ENCODE measurements around the gene PGP. TPM values are rescaled to one million over a fixed set of nuclear protein-coding genes. Genes with fewer than 3 reads are reported as not detected.

PGP gene
- total RNA-seq, 1 experiment from 2014 or later = 32.6 TPM

GRCh38 chr16:2178321-2179106 lies 36.1 kb downstream of the PGP start:
- peaks cover 8 to 17% of the 10 kb centered on the region in 2 experiments; a peak in 2 of 4 replicates for H3K36me3 ChIP-seq (ENCODE audit: control insufficient read depth in 1 of 2, insufficient read depth in 2 of 2, low read length in 2 of 2)
- H3K4me1 ChIP-seq (ENCODE audit: control insufficient read depth in 1 of 2, insufficient read depth in 2 of 2, low read length in 2 of 2) = peaks cover 0 to 5% of the 10 kb centered on the region in 2 experiments; a peak in 1 of 4 replicates
- H3K27me3 ChIP-seq (ENCODE audit: insufficient read depth, low read length) = no peaks in the 10 kb centered on the region
- no TSS peak for BruUV-seq (replicated peaks)
- no peak for DNase-seq (ENCODE audit: low read depth, low spot score)
- H3K4me3 ChIP-seq (replicated peaks in 1 of 2; ENCODE audit: low read depth in 1 of 2, low read length in 2 of 2) = no peak overlapping the region
- POLR2A ChIA-PET = interaction anchor here (1.4 kb wide), 1 partner anchor 23 kb away, joined by 6 read pairs; the partner anchor contains the start of gene TRAF7
- peak; percentile 81 for ATAC-seq
- intact Hi-C loops (cut with micrococcal nuclease) = no loop called here
- no peaks in the 10 kb centered on the region for H4K20me1 ChIP-seq (ENCODE audit: insufficient read depth)
- CTCF ChIA-PET = no interaction called here
- no peak overlapping the region for H2AFZ ChIP-seq (ENCODE audit: low read depth, low read length, poor library complexity, severe bottlenecking)
- H3K9me2 ChIP-seq (ENCODE audit: insufficient read depth) = no peaks in the 10 kb centered on the region
- no peak overlapping the region for H3K4me2 ChIP-seq (ENCODE audit: low read length)
- TF ChIP-seq CEBPB (IDR thresholded peaks at IDR 0.05; ENCODE audit: low read depth) = no peak
- TF ChIP-seq POLR2A (IDR thresholded peaks at IDR 0.05; ENCODE audit: borderline replicate concordance, extremely low read depth, insufficient read depth, insufficient read length) = no peak
- TF ChIP-seq REST (IDR thresholded peaks at IDR 0.05; ENCODE audit: low read depth) = no peak
- peak; percentile 45; the same call in 1 of the 2 replicates for TF ChIP-seq POLR2AphosphoS5 (IDR thresholded peaks at IDR 0.05; ENCODE audit: low read depth, low read length)
- no peak for TF ChIP-seq RAD21 (IDR thresholded peaks at IDR 0.05; ENCODE audit: low read depth)
- TF ChIP-seq ZBTB33 (IDR thresholded peaks at IDR 0.05; ENCODE audit: extremely low read depth, insufficient replicate concordance, low read length) = no peak
- TF ChIP-seq FOSL1 (IDR thresholded peaks at IDR 0.05; ENCODE audit: low read depth) = no peak
- TF ChIP-seq EZH2phosphoT487 (IDR thresholded peaks at IDR 0.05; ENCODE audit: borderline replicate concordance) = no peak
- TF ChIP-seq EGR1 (IDR thresholded peaks at IDR 0.05; ENCODE audit: low read depth) = peak; percentile 45; the same call in 1 of the 2 replicates
- no peak for TF ChIP-seq SRF (IDR thresholded peaks at IDR 0.05; ENCODE audit: low read depth)
- no peak for TF ChIP-seq TCF7L2 (IDR thresholded peaks at IDR 0.05; ENCODE audit: borderline replicate concordance, extremely low read depth, insufficient read depth, insufficient read length)
- no peak for TF ChIP-seq ELF1 (IDR thresholded peaks at IDR 0.05; ENCODE audit: borderline replicate concordance, low read depth)
- TF ChIP-seq ZFX (IDR thresholded peaks at IDR 0.05) = no peak
- TF ChIP-seq ZNF274 (IDR thresholded peaks at IDR 0.05; ENCODE audit: low read depth, low read length) = no peak
- TF ChIP-seq SP1 (IDR thresholded peaks at IDR 0.05; ENCODE audit: low read depth) = no peak
- no peaks in the 10 kb centered on the region for H3K9me3 ChIP-seq (ENCODE audit: control insufficient read depth in 1 of 2, insufficient read depth in 1 of 2, low read depth in 1 of 2, low read length in 2 of 2)
- peak overlapping the region; percentile 35; the same call in 1 of the 2 replicates for H3K27ac ChIP-seq (ENCODE audit: low read depth, low read length)
- RAD21 ChIA-PET (ENCODE audit: low non-redundant PET in 1 of 2, low total read pairs in 2 of 2, uncharacterized antibody in 2 of 2, unreplicated experiment in 2 of 2) = no interaction called here
- no peaks in the 10 kb centered on the region for H3K79me2 ChIP-seq (ENCODE audit: insufficient read depth, low read length)
- H3K9ac ChIP-seq (ENCODE audit: low read length) = no peak overlapping the region
